GM21576 (cell line): ENCODE results near the gene ADGRF1.
"Not testable (repeated sequence)": the region's sequence is repeated elsewhere in the genome, so short reads cannot be mapped to it uniquely, and the experiment has no call there.

Source experiments
- ATAC-seq: cut with Tn5 transposase; IDR thresholded peaks from one replicate; pipeline ENCODE4 v1.9.1; 2021; ENCODE audit warnings: mild to moderate bottlenecking, moderate library complexity; ENCODE audit not compliant: unreplicated experiment

Gene ADGRF1

GRCh38 chr6:47061309-47062300, 19.5 kb upstream of the ADGRF1 start:
- ATAC-seq, result no peak

- no peak for ATAC-seq
Measured at GRCh38 chr6:47059216-47059885, 17.2 kb upstream of the ADGRF1 start.

- no peak for ATAC-seq
Measured at GRCh38 chr6:47057830-47058540, 15.9 kb upstream of the ADGRF1 start.

- no peak for ATAC-seq
Measured at GRCh38 chr6:47056832-47057231, 14.7 kb upstream of the ADGRF1 start.

GRCh38 chr6:47054302-47054701, 12.2 kb upstream of the ADGRF1 start:
- not testable (repeated sequence) for ATAC-seq

GRCh38 chr6:47048638-47049037, 6.5 kb upstream of the ADGRF1 start:
- no peak for ATAC-seq

GRCh38 chr6:47047479-47048407, 5.6 kb upstream of the ADGRF1 start:
- ATAC-seq, result peak; percentile 88

- no peak for ATAC-seq
Measured at GRCh38 chr6:47047097-47047478, 5.0 kb upstream of the ADGRF1 start.

GRCh38 chr6:47044397-47044796, 2.3 kb upstream of the ADGRF1 start:
- ATAC-seq, result no peak

- no peak for ATAC-seq
Measured at GRCh38 chr6:47043286-47043685, 1.2 kb upstream of the ADGRF1 start.

- no peak for ATAC-seq
Measured at GRCh38 chr6:47041741-47042140, 391 bp downstream of the ADGRF1 start.

GRCh38 chr6:47034926-47035325, 7.2 kb downstream of the ADGRF1 start:
- ATAC-seq, result no peak

GRCh38 chr6:47034421-47034820, 7.7 kb downstream of the ADGRF1 start:
- ATAC-seq, result no peak

- ATAC-seq, result no peak
Measured at GRCh38 chr6:47032974-47033765, 9.0 kb downstream of the ADGRF1 start.

GRCh38 chr6:47031656-47032055, 10.5 kb downstream of the ADGRF1 start:
- ATAC-seq, result no peak

GRCh38 chr6:47029865-47030561, 12.1 kb downstream of the ADGRF1 start:
- ATAC-seq, result no peak

- ATAC-seq, result no peak
Measured at GRCh38 chr6:47028835-47029360, 13.2 kb downstream of the ADGRF1 start.

GRCh38 chr6:47027315-47027714, 14.8 kb downstream of the ADGRF1 start:
- ATAC-seq, result no peak

- ATAC-seq, result no peak
Measured at GRCh38 chr6:47026679-47027078, 15.5 kb downstream of the ADGRF1 start.
